Liver (tissue), 9 donors: Measurements from ENCODE around the gene ENPP7. TPM values are rescaled to one million over a fixed set of nuclear protein-coding genes. Genes with fewer than 3 reads are reported as not detected.

Source experiments
- DNase-seq: peaks from one replicate; pipeline ENCODE4 v3.0.0-alpha.2; 2017; ENCODE audit warnings: low spot score
- H3K27ac ChIP-seq, 2 donors: one replicate each; pipeline ENCODE4 v1.7.0; 2013; ENCODE audit warnings: inconsistent platforms in 2 of 2, low read length in 2 of 2, control low read depth in 1 of 2, low read depth in 1 of 2, mild to moderate bottlenecking in 1 of 2
- H3K27me3 ChIP-seq, 4 donors: one replicate each; pipeline versions ENCODE4 v1.6.1 to v1.7.0; 2013; ENCODE audit warnings: low read length in 3 of 4, inconsistent platforms in 1 of 4, mild to moderate bottlenecking in 1 of 4, moderate library complexity in 1 of 4; ENCODE audit not compliant: control insufficient read depth in 4 of 4, insufficient read depth in 4 of 4
- H3K36me3 ChIP-seq, 4 donors: one replicate each; pipeline versions ENCODE4 v1.6.1 to v1.7.0; 2013; ENCODE audit warnings: low read length in 3 of 4, mild to moderate bottlenecking in 3 of 4, low read depth in 1 of 4, moderate library complexity in 1 of 4; ENCODE audit not compliant: control insufficient read depth in 4 of 4, insufficient read depth in 3 of 4
- H3K4me1 ChIP-seq, 4 donors: one replicate each; pipeline versions ENCODE4 v1.6.1 to v1.7.0; 2013; ENCODE audit warnings: low read length in 3 of 4, mild to moderate bottlenecking in 3 of 4, moderate library complexity in 1 of 4; ENCODE audit not compliant: control insufficient read depth in 4 of 4, insufficient read depth in 4 of 4
- H3K4me3 ChIP-seq, 3 donors: one replicate each; pipeline versions ENCODE4 v1.6.1 to v1.7.0; 2013; ENCODE audit warnings: low read length in 3 of 3, control low read depth in 1 of 3, low read depth in 1 of 3, mild to moderate bottlenecking in 1 of 3
- H3K9ac ChIP-seq, 2 donors: one replicate each; pipeline ENCODE4 v1.7.0; 2013; ENCODE audit warnings: low read length in 2 of 2, mild to moderate bottlenecking in 2 of 2, moderate library complexity in 2 of 2, control low read depth in 1 of 2, low read depth in 1 of 2
- H3K9me3 ChIP-seq, 4 donors: one replicate each; pipeline versions ENCODE4 v1.6.1 to v1.7.0; 2013; ENCODE audit warnings: low read length in 3 of 4; ENCODE audit not compliant: control insufficient read depth in 4 of 4
- ATF3 ChIP-seq: IDR thresholded peaks from 2 replicates; pipeline ENCODE4 v1.6.1; 2016; ENCODE audit warnings: antibody characterized with exemption
- CTCF ChIP-seq: fragments of 150-350 bp; IDR thresholded peaks from 2 replicates; pipeline ENCODE4 v1.5.1; 2017; ENCODE audit warnings: improper control_type of control experiment, low read depth, low read length; ENCODE audit not compliant: missing input control
- EGR1 ChIP-seq, 2 donors: IDR thresholded peaks; 2 replicates each; pipeline ENCODE4 v1.6.1; 2016 to 2018; ENCODE audit warnings: antibody characterized with exemption in 2 of 2, low read depth in 2 of 2
- FOXA1 ChIP-seq: IDR thresholded peaks from 2 replicates; pipeline ENCODE4 v1.6.1; 2016; ENCODE audit warnings: antibody characterized with exemption
- FOXA2 ChIP-seq: IDR thresholded peaks from 2 replicates; pipeline ENCODE4 v1.6.1; 2016; ENCODE audit warnings: antibody characterized with exemption
- GABPA ChIP-seq, 2 donors: IDR thresholded peaks in 1 of 2; conservative IDR thresholded peaks in 1 of 2; 2 replicates each; pipeline ENCODE4 v1.6.1; 2016; ENCODE audit warnings: antibody characterized with exemption in 2 of 2, mild to moderate bottlenecking in 1 of 2, moderate library complexity in 1 of 2
- HNF4G ChIP-seq: IDR thresholded peaks from 2 replicates; pipeline ENCODE4 v1.6.1; 2016; ENCODE audit warnings: antibody characterized with exemption
- JUND ChIP-seq, 2 donors: IDR thresholded peaks; 2 replicates each; pipeline ENCODE4 v1.6.1; 2016; ENCODE audit warnings: antibody characterized with exemption in 2 of 2
- MAX ChIP-seq: IDR thresholded peaks from 2 replicates; pipeline ENCODE4 v1.6.1; 2016; ENCODE audit warnings: antibody characterized with exemption
- RAD21 ChIP-seq, 2 donors: IDR thresholded peaks; 2 replicates each; pipeline ENCODE4 v1.6.1; 2016; ENCODE audit warnings: antibody characterized with exemption in 2 of 2, mild to moderate bottlenecking in 2 of 2
- REST ChIP-seq: IDR thresholded peaks from 2 replicates; pipeline ENCODE4 v1.6.1; 2016; ENCODE audit warnings: antibody characterized with exemption, mild to moderate bottlenecking
- TAF1 ChIP-seq: conservative IDR thresholded peaks from 2 replicates; pipeline ENCODE4 v1.6.1; 2016; ENCODE audit warnings: antibody characterized with exemption, mild to moderate bottlenecking
- ZBTB33 ChIP-seq: IDR thresholded peaks from 2 replicates; pipeline ENCODE4 v1.6.1; 2016; ENCODE audit warnings: antibody characterized with exemption
- WGBS: extraction: QIAGEN DNeasy Blood & Tissue Kit; methylation state at CpG from one replicate; pipeline ENCODE4 v1.1.7; 2013; 5-methylcytosine and 5-hydroxymethylcytosine counted together
- polyA plus RNA-seq, 2 donors: library from polyadenylated mRNA; stranded (reverse) in 1 of 2; unstranded in 1 of 2; fragments of 200-250 nt in 1 of 2; fragments of >200 nt in 1 of 2; fragmentation: Nextera tagmentation in 1 of 2; extraction: Ambion mirVana in 1 of 2; gene quantifications; one replicate each; pipeline versions ENCODE4 v1.2.1 to v1.2.3, GENCODE V29; 2013 to 2015
- total RNA-seq, 2 donors: library from RNA; depleted of rRNA; stranded (reverse); fragments of >200 nt; gene quantifications; one replicate each; pipeline ENCODE4 v1.2.3, GENCODE V29; 2014
- donor health status: healthy.
- donor health status: healthy.
- donor health status: healthy.
- donor health status: healthy.
- donor health status: healthy.

The ENPP7 gene
- total and polyA plus RNA-seq, 4 donors: 1.7 to 12.0 (median 3.9) TPM

- Histone ChIP-seq H3K27ac (no peak overlapping the region), H3K4me1 (no peaks in the 10 kb centered on the region), H3K4me3 (no peak overlapping the region), H3K9ac (no peak overlapping the region), H3K36me3 (no peaks in the 10 kb centered on the region), H3K9me3 (no peaks in the 10 kb centered on the region), H3K27me3 (no peaks in the 10 kb centered on the region)
- WGBS: 80% methylated on average over 15 of the region's 15 CpGs
- no peak for TF ChIP-seq MAX
- TF ChIP-seq ZBTB33: no peak
- no peak for DNase-seq
These were observed 9.9 kb upstream of the ENPP7 start for GRCh38 chr17:79720705-79721292.

- no peak for DNase-seq
- Histone ChIP-seq H3K36me3 (no peaks in the 10 kb centered on the region), H3K4me1 (no peaks in the 10 kb centered on the region), H3K4me3 (no peak overlapping the region), H3K27ac (no peak overlapping the region), H3K9ac (no peak overlapping the region), H3K9me3 (no peaks in the 10 kb centered on the region), H3K27me3 (no peaks in the 10 kb centered on the region)
- 73% methylated on average over 10 of the region's 10 CpGs for WGBS
- TF ChIP-seq FOXA2 (no peak), RAD21 (IDR thresholded peaks at IDR 0.05) (no peak), JUND (IDR thresholded peaks at IDR 0.05) (no peak), FOXA1 (no peak), ZBTB33 (no peak), EGR1 (IDR thresholded peaks at IDR 0.05; ENCODE audit: low read depth in 2 of 2) (no peak)
These were observed 8.6 kb upstream of the ENPP7 start for GRCh38 chr17:79721993-79722671.

GRCh38 chr17:79722787-79723186 lies 8.0 kb upstream of the ENPP7 start:
- WGBS: 91% methylated on average over 10 of the region's 10 CpGs
- TF ChIP-seq ATF3: no peak
- TF ChIP-seq REST: no peak
- no peak for TF ChIP-seq EGR1 (IDR thresholded peaks at IDR 0.05; ENCODE audit: low read depth in 2 of 2)
- TF ChIP-seq CTCF: no peak
- no peak for TF ChIP-seq RAD21 (IDR thresholded peaks at IDR 0.05)
- no peak for TF ChIP-seq MAX
- no peak for TF ChIP-seq FOXA1
- TF ChIP-seq GABPA (IDR thresholded peaks at IDR 0.05 in 1 of 2, conservative IDR thresholded peaks at IDR 0.05 in 1 of 2): no peak
- no peak for TF ChIP-seq HNF4G
- no peak for TF ChIP-seq TAF1
- no peak overlapping the region for H3K9ac ChIP-seq
- H3K4me3 ChIP-seq: no peak overlapping the region
- peaks cover 0 to under 1% (median 0%) of the 10 kb centered on the region in 4 donors for H3K4me1 ChIP-seq
- no peaks in the 10 kb centered on the region for H3K9me3 ChIP-seq
- no peaks in the 10 kb centered on the region for H3K36me3 ChIP-seq
- H3K27me3 ChIP-seq: no peaks in the 10 kb centered on the region
- no peak overlapping the region for H3K27ac ChIP-seq
- no peak for DNase-seq
